Liver (tissue), 3 donors: Measurements from ENCODE around the gene KERA.

Experiments
- EGR1 ChIP-seq, 2 donors: IDR thresholded peaks; 2 replicates each; pipeline ENCODE4 v1.6.1; 2016 to 2018; ENCODE audit warnings: antibody characterized with exemption in 2 of 2, low read depth in 2 of 2
- FOXA1 ChIP-seq: IDR thresholded peaks from 2 replicates; pipeline ENCODE4 v1.6.1; 2016; ENCODE audit warnings: antibody characterized with exemption
- GABPA ChIP-seq, 2 donors: IDR thresholded peaks in 1 of 2; conservative IDR thresholded peaks in 1 of 2; 2 replicates each; pipeline ENCODE4 v1.6.1; 2016; ENCODE audit warnings: antibody characterized with exemption in 2 of 2, mild to moderate bottlenecking in 1 of 2, moderate library complexity in 1 of 2
- HNF4G ChIP-seq: IDR thresholded peaks from 2 replicates; pipeline ENCODE4 v1.6.1; 2016; ENCODE audit warnings: antibody characterized with exemption
- JUND ChIP-seq, 2 donors: IDR thresholded peaks; 2 replicates each; pipeline ENCODE4 v1.6.1; 2016; ENCODE audit warnings: antibody characterized with exemption in 2 of 2
- RAD21 ChIP-seq, 2 donors: IDR thresholded peaks; 2 replicates each; pipeline ENCODE4 v1.6.1; 2016; ENCODE audit warnings: antibody characterized with exemption in 2 of 2, mild to moderate bottlenecking in 2 of 2
- RXRA ChIP-seq, 2 donors: IDR thresholded peaks; 2 replicates each; pipeline ENCODE4 v1.6.1; 2017 to 2018; ENCODE audit warnings: antibody characterized with exemption in 2 of 2, mild to moderate bottlenecking in 1 of 2
- SP1 ChIP-seq: IDR thresholded peaks from 2 replicates; pipeline ENCODE4 v1.6.1; 2018; ENCODE audit warnings: antibody characterized with exemption, mild to moderate bottlenecking
- TAF1 ChIP-seq: conservative IDR thresholded peaks from 2 replicates; pipeline ENCODE4 v1.6.1; 2016; ENCODE audit warnings: antibody characterized with exemption, mild to moderate bottlenecking
- YY1 ChIP-seq: IDR thresholded peaks from 2 replicates; pipeline ENCODE4 v1.6.1; 2016; ENCODE audit warnings: antibody characterized with exemption, mild to moderate bottlenecking
- ZBTB33 ChIP-seq: IDR thresholded peaks from 2 replicates; pipeline ENCODE4 v1.6.1; 2016; ENCODE audit warnings: antibody characterized with exemption
- TF ChIP-seq, protein P1 (sequence below): IDR thresholded peaks from 2 replicates; pipeline ENCODE4 v1.6.1; 2016; ENCODE audit warnings: antibody characterized with exemption, mild to moderate bottlenecking
- TF ChIP-seq, protein P2 (sequence below): fragments of 150-350 bp; IDR thresholded peaks from 2 replicates; pipeline ENCODE4 v1.5.1; 2017; ENCODE audit warnings: improper control_type of control experiment, low read depth, low read length; ENCODE audit not compliant: missing input control
- TF ChIP-seq, protein P3 (sequence below): IDR thresholded peaks from 2 replicates; pipeline ENCODE4 v1.6.1; 2016; ENCODE audit warnings: antibody characterized with exemption
- donor health status: healthy.
- donor health status: healthy.

DNA sequence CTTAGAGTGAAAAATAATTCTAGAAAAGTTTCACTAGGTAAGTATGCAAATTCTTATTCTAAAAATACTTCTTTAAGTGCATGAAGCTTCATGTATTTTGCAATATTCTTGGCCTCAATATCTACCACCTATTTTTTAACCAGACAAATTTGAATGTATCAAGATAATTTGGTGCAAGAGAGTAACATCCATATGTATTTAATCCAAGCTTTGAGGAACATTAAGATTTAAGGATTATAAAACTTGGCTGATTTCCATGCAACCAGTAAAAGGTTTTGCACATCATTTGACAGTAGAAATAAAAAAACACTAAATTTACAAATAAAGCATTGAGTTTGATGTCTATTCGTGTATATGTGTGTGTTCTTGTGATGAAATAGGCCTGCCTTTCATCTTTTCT is 45.8 kb upstream of the KERA start:
- no peak for TF ChIP-seq JUND (IDR thresholded peaks at IDR 0.05)
- no peak for TF ChIP-seq EGR1 (IDR thresholded peaks at IDR 0.05; ENCODE audit: low read depth in 2 of 2)
- TF ChIP-seq, protein P1, sequence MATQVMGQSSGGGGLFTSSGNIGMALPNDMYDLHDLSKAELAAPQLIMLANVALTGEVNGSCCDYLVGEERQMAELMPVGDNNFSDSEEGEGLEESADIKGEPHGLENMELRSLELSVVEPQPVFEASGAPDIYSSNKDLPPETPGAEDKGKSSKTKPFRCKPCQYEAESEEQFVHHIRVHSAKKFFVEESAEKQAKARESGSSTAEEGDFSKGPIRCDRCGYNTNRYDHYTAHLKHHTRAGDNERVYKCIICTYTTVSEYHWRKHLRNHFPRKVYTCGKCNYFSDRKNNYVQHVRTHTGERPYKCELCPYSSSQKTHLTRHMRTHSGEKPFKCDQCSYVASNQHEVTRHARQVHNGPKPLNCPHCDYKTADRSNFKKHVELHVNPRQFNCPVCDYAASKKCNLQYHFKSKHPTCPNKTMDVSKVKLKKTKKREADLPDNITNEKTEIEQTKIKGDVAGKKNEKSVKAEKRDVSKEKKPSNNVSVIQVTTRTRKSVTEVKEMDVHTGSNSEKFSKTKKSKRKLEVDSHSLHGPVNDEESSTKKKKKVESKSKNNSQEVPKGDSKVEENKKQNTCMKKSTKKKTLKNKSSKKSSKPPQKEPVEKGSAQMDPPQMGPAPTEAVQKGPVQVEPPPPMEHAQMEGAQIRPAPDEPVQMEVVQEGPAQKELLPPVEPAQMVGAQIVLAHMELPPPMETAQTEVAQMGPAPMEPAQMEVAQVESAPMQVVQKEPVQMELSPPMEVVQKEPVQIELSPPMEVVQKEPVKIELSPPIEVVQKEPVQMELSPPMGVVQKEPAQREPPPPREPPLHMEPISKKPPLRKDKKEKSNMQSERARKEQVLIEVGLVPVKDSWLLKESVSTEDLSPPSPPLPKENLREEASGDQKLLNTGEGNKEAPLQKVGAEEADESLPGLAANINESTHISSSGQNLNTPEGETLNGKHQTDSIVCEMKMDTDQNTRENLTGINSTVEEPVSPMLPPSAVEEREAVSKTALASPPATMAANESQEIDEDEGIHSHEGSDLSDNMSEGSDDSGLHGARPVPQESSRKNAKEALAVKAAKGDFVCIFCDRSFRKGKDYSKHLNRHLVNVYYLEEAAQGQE = no peak
- TF ChIP-seq, protein P2, sequence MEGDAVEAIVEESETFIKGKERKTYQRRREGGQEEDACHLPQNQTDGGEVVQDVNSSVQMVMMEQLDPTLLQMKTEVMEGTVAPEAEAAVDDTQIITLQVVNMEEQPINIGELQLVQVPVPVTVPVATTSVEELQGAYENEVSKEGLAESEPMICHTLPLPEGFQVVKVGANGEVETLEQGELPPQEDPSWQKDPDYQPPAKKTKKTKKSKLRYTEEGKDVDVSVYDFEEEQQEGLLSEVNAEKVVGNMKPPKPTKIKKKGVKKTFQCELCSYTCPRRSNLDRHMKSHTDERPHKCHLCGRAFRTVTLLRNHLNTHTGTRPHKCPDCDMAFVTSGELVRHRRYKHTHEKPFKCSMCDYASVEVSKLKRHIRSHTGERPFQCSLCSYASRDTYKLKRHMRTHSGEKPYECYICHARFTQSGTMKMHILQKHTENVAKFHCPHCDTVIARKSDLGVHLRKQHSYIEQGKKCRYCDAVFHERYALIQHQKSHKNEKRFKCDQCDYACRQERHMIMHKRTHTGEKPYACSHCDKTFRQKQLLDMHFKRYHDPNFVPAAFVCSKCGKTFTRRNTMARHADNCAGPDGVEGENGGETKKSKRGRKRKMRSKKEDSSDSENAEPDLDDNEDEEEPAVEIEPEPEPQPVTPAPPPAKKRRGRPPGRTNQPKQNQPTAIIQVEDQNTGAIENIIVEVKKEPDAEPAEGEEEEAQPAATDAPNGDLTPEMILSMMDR = no peak
- TF ChIP-seq HNF4G = no peak
- TF ChIP-seq YY1 = no peak
- TF ChIP-seq, protein P3, sequence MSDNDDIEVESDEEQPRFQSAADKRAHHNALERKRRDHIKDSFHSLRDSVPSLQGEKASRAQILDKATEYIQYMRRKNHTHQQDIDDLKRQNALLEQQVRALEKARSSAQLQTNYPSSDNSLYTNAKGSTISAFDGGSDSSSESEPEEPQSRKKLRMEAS = no peak
- TF ChIP-seq RAD21 (IDR thresholded peaks at IDR 0.05) = no peak
- TF ChIP-seq SP1 = no peak
- TF ChIP-seq GABPA (IDR thresholded peaks at IDR 0.05 in 1 of 2, conservative IDR thresholded peaks at IDR 0.05 in 1 of 2) = no peak
- no peak for TF ChIP-seq RXRA (IDR thresholded peaks at IDR 0.05)
- no peak for TF ChIP-seq ZBTB33
- TF ChIP-seq FOXA1 = no peak
- no peak for TF ChIP-seq TAF1
